ENCODE measurements around the gene NT5DC4.

NT5DC4 gene

GRCh38 chr2:112757265-112757664 is 36.4 kb downstream of the NT5DC4 start:
- no peak for DNase-seq

GRCh38 chr2:112758711-112759110 is 37.9 kb downstream of the NT5DC4 start:
- DNase-seq: no peak

- DNase-seq: no peak
These were observed 39.3 kb downstream of the NT5DC4 start for GRCh38 chr2:112760149-112760548.

- no peak for DNase-seq
These were observed 41.5 kb downstream of the NT5DC4 start for GRCh38 chr2:112762276-112762675.

GRCh38 chr2:112764071-112765044 is 43.5 kb downstream of the NT5DC4 start, which contains the start of gene CKAP2L:
Gene CKAP2L (minus strand): TSS chr2:112764609. CDS start chr2:112764598, 11 bp downstream.
- peak; percentile 95 to 96 for DNase-seq

GRCh38 chr2:112765251-112765650 is 44.4 kb downstream of the NT5DC4 start:
- DNase-seq: no peak

GRCh38 chr2:112767693-112768330 is 47.0 kb downstream of the NT5DC4 start:
- DNase-seq: no peak

- DNase-seq: no peak
These were observed 47.6 kb downstream of the NT5DC4 start for GRCh38 chr2:112768432-112768831.

GRCh38 chr2:112772322-112772721 is 51.5 kb downstream of the NT5DC4 start:
- DNase-seq: no peak

GRCh38 chr2:112772911-112773475 is 52.2 kb downstream of the NT5DC4 start:
- no peak for DNase-seq

GRCh38 chr2:112773556-112773955 is 52.7 kb downstream of the NT5DC4 start:
- DNase-seq: no peak

- DNase-seq: no peak
These were observed 53.9 kb downstream of the NT5DC4 start for GRCh38 chr2:112774536-112775285.

GRCh38 chr2:112776113-112776512 is 55.3 kb downstream of the NT5DC4 start:
- DNase-seq: no peak

GRCh38 chr2:112777036-112777435 is 56.2 kb downstream of the NT5DC4 start:
- DNase-seq: no peak

- DNase-seq: no peak
These were observed 58.8 kb downstream of the NT5DC4 start for GRCh38 chr2:112779598-112779997.

- no peak for DNase-seq
These were observed 61.5 kb downstream of the NT5DC4 start for GRCh38 chr2:112782234-112782799.

- no peak for DNase-seq
These were observed 62.4 kb downstream of the NT5DC4 start for GRCh38 chr2:112783187-112783714.

- DNase-seq: no peak
These were observed 63.7 kb downstream of the NT5DC4 start, which contains the start of gene IL1A for GRCh38 chr2:112784199-112785189. Gene IL1A (minus strand): TSS chr2:112784493. CDS start chr2:112783770, 723 bp downstream.

- no peak for DNase-seq
These were observed 66.5 kb downstream of the NT5DC4 start for GRCh38 chr2:112787294-112787693.

- DNase-seq: no peak
These were observed 67.0 kb downstream of the NT5DC4 start for GRCh38 chr2:112787729-112788393.
